BJ (cell line): ENCODE measurements around the gene ELAVL2. TPM values are rescaled to one million over a fixed set of nuclear protein-coding genes. Genes with fewer than 3 reads are reported as not detected.

Source experiments
- CTCF ChIA-PET: fragments of 350-600 bp; formaldehyde crosslinking; extraction: SDS; loops from one replicate; lab custom pipeline; 2021; ENCODE audit warnings: antibody characterized with exemption, inconsistent platforms; lab: Yijun Ruan, JAX
- POLR2A ChIA-PET: fragments of 300-600 bp; sonication (Branson Sonifier 250); formaldehyde crosslinking; extraction: SDS; loops from one replicate; lab custom pipeline; 2021; ENCODE audit warnings: antibody characterized with exemption; lab: Charles Lee
- DNase-seq: peaks from one replicate; pipeline ENCODE4 v3.0.0-alpha.2; 2011; ENCODE audit warnings: low read depth
- H3K27me3 ChIP-seq: 2 replicates; pipeline ENCODE4 v1.6.0; 2011; ENCODE audit warnings: low read length; ENCODE audit not compliant: control insufficient read depth, insufficient read depth
- H3K36me3 ChIP-seq: 2 replicates; pipeline ENCODE4 v1.5.1; 2011; ENCODE audit warnings: low read length; ENCODE audit not compliant: control insufficient read depth, insufficient read depth
- H3K4me3 ChIP-seq: 2 replicates; pipeline ENCODE4 v1.5.1; 2011; ENCODE audit warnings: low read depth, mild to moderate bottlenecking, control low read depth, low read length
- CTCF ChIP-seq: IDR thresholded peaks from 2 replicates; pipeline ENCODE4 v1.5.1; 2011; ENCODE audit warnings: low read depth, mild to moderate bottlenecking, control low read depth, inconsistent platforms, low read length, moderate library complexity; ENCODE audit not compliant: insufficient read depth
- polyA plus RNA-seq: library from polyadenylated mRNA; depleted of rRNA; stranded (reverse); fragments of >200 nt; gene quantifications from 2 replicates; pipeline ENCODE4 v1.2.3, GENCODE V29; 2011

ELAVL2 gene
- polyA plus RNA-seq, 1 experiment: 0.04 TPM

GRCh38 chr9:23693374-23693773 is 132.7 kb downstream of the ELAVL2 start:
- no peak overlapping the region for H3K4me3 ChIP-seq
- DNase-seq: no peak
- H3K36me3 ChIP-seq: no peaks in the 10 kb centered on the region
- ChIA-PET POLR2A (no interaction called here), CTCF (no interaction called here)
- no peaks in the 10 kb centered on the region for H3K27me3 ChIP-seq
- no peak for TF ChIP-seq CTCF

- Histone ChIP-seq H3K4me3 (no peak overlapping the region), H3K36me3 (no peaks in the 10 kb centered on the region), H3K27me3 (no peaks in the 10 kb centered on the region; the same call in 1 of the 2 replicates)
- no peak for TF ChIP-seq CTCF
- ChIA-PET POLR2A (no interaction called here), CTCF (no interaction called here)
- DNase-seq: no peak
Measured at GRCh38 chr9:23686896-23687295, 139.1 kb downstream of the ELAVL2 start.

GRCh38 chr9:23686257-23686656 is 139.8 kb downstream of the ELAVL2 start:
- no peaks in the 10 kb centered on the region for H3K36me3 ChIP-seq
- DNase-seq: no peak
- no peak overlapping the region for H3K4me3 ChIP-seq
- no peaks in the 10 kb centered on the region; the same call in 1 of the 2 replicates for H3K27me3 ChIP-seq
- ChIA-PET POLR2A (no interaction called here), CTCF (no interaction called here)
- no peak for TF ChIP-seq CTCF

GRCh38 chr9:23683611-23684061 is 142.4 kb downstream of the ELAVL2 start:
- ChIA-PET CTCF (no interaction called here), POLR2A (no interaction called here)
- Histone ChIP-seq H3K36me3 (no peaks in the 10 kb centered on the region), H3K4me3 (no peak overlapping the region), H3K27me3 (no peaks in the 10 kb centered on the region; the same call in 1 of the 2 replicates)
- TF ChIP-seq CTCF: no peak
- no peak for DNase-seq

- Histone ChIP-seq H3K36me3 (no peaks in the 10 kb centered on the region), H3K27me3 (no peaks in the 10 kb centered on the region; the same call in 1 of the 2 replicates), H3K4me3 (no peak overlapping the region)
- CTCF ChIA-PET: no interaction called here
- POLR2A ChIA-PET: no interaction called here
- no peak for DNase-seq
- no peak for TF ChIP-seq CTCF
Measured at GRCh38 chr9:23682891-23683431, 143.1 kb downstream of the ELAVL2 start.
